Superior temporal gyrus (tissue), 1 donor: ENCODE measurements around the gene APOBEC3A.
"Not testable (repeated sequence)": the region's sequence is repeated elsewhere in the genome, so short reads cannot be mapped to it uniquely, and the experiment has no call there.

Experiments used
- DNase-seq: peaks from one replicate; pipeline ENCODE4 v3.0.0-alpha.2; 2016; ENCODE audit errors: extremely low spot score

Gene APOBEC3A

DNA sequence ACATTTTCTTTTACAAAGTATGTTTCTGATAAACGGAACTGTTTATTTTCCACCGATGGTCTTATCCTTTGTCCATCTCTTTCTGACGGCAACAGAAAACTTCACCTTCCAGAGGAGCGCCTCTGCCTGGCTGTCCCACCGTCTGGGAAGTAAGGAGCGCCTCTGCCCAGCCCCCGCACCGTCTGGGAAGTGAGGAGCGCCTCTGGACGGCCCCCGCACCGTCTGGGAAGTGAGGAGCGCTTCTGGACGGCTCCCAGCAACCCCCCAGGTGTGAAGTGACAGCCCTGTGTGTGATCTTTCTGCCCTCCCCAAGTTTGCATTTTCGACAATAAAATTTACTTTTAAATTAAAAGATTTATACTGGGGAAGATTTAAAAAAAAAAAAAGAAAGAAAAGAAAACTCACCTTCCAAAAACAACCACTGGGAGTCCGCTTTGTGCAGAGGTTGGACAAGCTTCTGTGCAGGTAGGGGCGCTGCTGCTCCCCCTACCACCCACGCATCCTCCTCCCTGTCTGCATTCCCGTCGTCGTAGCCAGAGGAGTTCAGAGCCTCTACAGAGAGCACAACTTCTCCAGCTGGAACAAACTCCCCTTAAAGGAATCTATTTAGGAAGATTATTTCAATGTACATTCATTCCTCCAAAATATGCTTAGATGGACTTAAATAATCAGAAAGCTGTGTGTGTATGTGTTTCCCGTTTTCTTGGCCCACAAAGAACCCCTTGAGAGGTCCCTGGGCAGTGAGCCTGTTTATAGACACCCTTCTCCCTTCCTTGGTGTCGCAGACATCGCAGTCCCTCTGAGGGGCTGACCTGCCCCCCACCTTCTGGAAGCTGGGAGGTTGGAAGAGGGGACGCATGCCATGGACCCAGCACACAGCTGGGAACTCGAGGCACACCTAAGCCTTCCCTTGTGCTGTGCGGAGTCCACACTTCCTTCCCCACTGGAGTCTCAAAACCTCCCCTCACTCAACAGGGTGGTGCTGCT, 23.9 kb downstream of the APOBEC3A start:
- no peak for DNase-seq

DNA sequence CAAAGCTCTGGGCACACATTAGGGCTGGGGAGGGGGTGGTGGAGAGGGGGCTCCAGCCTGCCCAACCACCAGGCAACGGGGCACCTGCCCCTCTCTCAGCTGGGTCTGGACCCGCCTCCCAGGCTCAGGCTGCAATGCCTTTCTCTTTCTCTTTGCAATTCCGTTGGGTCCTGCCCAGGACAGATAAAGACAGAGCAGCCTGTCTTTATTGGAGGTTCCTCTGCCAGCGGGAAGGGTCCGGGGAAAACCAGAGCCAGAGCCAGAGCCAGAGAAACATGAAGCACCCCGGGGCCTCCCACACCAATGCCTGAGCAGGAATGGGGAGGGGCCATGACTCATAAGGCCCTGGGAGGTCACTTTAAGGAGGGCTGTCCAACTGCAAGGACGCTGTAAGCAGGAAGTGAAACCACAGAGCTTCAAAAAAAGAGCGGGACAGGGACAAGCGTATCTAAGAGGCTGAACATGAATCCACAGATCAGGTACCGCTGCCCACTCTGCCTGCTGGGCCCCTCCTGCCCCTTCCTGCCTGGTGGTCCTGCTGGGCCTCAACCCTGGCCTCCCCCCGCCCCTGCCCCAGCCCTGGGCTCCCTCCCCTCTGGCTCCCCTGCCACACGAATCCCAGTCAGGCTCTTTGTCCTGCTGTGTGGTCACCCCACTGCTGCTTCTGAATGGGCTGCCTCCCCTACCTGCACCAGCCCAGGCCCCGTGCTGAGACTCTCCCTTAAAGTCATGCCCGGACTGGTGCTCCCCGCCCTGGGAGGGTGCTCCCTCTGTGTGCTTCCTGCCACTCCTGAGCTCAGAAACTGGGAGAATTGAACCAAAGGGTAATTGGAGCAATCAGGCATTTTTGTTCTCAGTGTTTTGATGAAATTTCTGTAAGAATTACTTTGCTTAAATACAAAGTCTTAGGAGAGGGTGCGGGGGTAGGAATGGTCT, 24.9 kb downstream of the APOBEC3A start, which contains the start of gene APOBEC3B:
Gene APOBEC3B (plus strand): TSS at position 356 of the 936 bp plus-strand sequence. CDS start 107 bp downstream, at position 463.
- DNase-seq: peak; percentile 55

DNA sequence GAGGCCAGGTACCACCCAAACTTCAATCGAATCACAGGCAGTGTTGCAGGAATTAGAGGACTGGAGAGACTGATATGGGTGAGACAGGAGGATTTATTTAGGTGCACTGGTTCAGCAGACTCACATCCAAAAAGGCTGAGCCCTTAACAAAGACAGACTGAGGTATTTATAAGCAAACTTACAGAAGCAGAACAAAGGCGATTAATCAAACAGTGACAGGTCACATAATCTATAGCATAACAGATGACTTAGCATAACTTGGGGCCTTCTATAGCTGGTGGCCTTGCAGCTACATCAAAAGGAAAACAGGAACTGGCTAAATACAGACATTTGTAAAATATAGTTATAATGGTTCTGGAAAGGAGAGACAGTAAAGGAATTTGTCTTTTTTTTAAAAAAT, 26.8 kb downstream of the APOBEC3A start:
- DNase-seq: no peak

DNA sequence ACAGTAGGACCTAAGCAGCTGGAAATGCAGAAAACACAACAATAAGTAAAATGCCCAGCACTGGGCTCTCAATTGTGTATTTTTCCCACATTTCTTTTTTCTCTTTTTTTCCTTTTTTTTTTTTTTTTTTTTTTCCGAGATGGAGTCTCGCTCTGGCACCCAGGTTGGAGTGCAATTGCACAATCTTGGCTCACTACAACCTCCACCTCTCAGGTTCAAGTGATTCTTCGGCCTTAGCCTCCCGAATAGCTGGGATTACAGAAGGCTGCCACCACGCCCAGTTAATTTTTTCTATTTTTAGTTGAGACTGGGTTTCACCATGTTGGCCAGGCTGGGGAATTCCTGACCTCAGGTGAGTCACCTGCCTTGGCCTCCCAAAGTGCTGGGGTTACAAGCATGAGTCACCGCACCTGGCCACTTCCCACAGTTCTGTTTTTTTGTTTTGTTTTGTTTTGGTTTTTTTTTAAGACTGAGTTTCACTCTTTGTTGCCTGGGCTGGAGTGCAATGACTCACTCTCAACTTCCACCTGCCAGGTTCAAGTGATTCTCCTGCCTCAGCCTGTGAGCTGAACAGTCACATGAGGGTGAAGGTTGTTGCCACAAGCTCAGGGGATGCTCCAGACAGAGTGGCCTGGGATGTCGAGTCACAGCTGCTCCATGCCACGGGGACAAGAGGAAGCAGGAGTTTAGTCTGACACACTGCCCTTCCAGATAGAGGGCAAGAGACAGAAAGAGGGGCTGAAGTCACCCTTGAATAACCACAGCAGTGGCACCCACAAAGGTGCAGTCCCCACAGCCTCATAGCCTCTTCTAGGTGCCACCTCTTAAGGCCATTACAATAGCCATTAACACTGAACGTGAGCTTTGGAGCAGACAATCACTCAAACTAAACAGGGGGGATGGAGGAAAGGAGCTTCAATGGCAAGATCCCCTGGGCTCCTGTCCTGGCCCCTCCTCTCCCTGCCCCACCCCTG, 27.7 kb downstream of the APOBEC3A start:
- DNase-seq: not testable (repeated sequence)

DNA sequence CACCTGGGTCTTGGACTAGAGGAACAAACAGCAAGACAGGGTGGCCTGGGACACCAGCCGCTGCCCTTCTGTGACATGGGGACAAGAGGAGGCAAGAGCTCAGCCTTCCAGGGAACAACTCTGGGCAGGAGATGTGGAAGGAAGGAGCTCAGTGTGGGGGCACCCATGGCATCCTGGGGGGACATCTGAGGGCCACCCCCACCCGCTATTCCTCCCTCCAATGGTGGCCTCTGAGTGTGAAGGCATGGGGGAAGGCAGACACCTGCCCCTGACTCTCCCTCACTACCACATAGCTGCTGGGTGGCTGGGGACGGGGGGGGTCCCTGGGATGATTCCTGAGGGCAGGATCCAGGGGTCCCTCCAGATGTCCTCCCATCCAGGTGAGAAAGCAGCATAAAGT, 29.2 kb downstream of the APOBEC3A start:
- no peak for DNase-seq

DNA sequence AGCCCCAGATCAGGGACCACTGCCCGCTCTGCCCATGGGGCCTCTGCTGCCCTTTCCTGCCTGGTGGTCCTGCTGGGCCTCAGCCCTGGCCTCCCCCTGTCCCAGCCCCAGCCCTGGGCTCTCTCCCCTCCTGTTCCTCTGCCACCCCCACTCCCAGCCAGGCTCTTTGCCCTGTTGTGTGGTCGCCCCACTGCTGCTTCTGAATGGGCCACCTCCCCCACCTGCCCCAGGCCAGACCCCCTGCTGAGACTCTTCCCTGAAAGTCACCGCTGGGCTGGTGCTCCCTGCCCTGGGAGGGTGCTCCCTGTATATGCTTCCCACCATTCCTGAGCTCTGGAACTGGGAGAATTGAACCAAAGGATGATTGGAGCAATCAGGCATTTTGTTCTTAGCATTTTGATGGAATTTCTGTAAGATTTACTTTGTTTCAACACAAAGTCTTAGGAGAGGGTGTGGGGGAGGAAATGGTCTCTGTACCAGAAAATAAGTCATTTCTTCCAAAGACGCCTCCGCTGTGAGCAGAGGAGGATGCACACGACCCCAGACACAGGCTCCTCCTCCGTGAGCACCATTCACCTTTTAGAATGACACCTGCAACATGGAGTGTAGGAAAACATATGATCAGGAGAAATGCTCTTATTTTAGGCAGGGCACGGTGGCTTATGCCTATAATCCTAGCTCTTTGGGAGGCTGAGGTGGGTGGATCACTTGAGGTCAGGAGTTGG, 29.9 kb downstream of the APOBEC3A start:
- DNase-seq: no peak

DNA sequence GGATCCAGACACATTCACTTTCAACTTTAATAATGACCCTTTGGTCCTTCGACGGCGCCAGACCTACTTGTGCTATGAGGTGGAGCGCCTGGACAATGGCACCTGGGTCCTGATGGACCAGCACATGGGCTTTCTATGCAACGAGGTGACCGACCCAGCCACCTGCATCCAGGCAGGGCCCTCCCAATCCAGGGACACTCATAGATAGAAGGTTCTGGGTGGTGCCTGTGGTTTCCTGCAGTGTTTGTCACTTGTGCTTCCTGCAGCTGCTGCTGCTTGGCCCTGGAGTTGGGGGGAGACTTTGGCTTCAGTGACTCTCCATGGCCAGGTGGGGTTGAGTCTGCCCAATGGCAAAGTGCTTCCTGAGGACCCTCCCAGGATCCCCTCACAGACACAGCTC, 32.1 kb downstream of the APOBEC3A start:
- DNase-seq: no peak

DNA sequence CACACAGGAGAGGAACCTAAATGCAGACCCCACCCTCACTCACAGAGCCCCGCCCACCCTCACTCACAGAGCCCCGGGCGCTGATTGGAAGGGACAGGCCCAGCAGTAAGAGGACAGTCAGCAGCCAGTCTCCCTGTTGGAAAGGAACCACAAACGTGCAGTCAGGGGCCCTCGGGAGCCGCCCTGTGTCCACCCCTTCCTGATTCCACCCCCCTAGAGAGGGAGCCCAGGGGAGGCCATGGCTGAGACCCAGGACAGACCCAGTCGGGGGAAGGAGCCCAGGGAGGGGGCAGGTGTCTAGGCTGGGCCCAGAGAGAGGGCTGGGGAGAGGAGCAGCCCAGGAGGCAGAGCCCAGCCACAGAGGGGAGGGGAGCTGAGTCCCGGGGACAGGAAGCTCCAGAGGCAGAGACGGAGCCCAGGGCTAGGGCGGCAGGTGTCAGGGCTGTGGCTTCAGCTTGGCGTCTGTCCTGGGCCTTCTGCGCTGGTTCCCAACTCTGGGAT, 35.5 kb downstream of the APOBEC3A start:
- not testable (repeated sequence) for DNase-seq

DNA sequence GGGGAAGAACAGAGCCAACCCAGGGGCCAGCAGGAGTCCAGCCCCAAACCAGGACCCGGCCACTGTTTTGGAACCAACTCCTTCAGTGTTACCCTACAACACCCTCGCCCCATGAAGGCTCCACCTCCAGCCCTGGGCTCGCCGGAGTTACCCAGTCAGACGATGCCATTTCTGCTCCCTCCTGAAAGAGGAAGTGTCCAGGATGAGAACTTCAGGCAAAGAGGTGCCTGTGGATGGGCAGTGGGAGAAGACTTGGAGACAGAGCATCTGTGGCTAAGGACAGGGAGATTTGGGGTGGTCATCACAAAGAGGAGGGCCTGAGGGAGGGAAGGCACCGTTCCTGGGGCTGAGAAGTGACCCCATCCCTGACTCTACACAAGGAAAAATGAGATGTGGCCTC, 38.7 kb downstream of the APOBEC3A start:
- no peak for DNase-seq

DNA sequence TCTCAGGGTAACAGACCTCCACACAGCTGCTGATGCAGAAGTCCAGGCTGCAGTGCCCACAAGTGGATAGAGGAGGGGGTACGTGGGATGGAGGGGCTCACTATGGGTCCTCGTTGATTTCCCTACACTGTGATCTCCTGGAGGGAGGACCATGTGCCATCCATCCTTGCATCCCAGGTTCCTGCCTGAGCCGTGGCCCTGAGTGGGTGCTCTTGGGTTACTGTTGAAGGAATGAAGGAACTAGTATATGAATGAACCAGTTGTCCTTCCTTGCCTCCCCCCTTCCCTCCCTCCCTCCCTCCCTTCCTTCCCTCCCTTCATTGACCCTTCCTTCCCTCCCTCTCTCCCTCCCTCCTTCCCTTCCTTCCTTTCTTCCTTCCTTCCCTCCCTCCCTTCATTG, 40.1 kb downstream of the APOBEC3A start:
- no peak for DNase-seq

DNA sequence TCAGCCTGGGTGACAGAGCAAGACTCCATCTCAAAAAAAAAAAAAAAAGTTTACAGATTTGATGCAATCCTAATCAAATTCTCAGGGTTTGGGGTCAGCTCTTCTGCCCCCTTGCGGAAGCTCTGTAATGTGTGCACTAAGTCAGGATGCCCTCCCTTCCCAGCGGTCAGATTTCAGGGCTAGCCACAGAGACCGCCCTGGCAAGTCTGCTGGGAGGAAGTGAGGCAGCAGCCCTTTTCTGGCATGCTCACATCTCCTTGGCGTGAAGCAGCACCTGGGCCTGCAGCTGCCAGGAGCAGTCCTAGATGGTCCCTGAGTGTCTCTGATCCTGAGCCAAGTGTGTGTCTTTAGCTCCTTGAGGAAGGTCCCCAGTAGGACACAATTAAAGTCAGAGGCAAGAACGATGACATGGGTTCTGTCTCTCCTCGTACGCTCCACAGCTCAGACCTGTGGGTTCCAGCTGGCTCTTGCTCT, 45.8 kb downstream of the APOBEC3A start:
- peak; percentile 74 for DNase-seq

DNA sequence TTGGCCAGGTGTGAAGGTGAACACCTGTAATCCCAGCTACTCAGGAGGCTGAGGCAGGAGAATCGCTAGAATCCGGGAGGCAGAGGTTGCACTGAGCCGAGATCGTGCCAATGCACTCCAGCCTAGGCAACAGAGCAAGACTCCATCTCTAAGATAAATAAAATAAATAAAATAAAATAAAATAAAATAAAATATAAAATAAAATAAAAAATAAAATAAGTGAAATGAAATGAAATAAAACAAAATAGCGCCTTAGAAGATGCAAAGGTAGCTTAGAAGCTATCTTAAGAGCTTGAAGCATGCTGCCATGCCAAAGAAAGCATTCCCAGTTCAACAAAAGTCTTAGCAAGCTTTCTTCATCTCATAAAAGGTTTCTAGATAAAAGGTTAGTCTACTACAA, 49.8 kb downstream of the APOBEC3A start:
- DNase-seq: no peak

DNA sequence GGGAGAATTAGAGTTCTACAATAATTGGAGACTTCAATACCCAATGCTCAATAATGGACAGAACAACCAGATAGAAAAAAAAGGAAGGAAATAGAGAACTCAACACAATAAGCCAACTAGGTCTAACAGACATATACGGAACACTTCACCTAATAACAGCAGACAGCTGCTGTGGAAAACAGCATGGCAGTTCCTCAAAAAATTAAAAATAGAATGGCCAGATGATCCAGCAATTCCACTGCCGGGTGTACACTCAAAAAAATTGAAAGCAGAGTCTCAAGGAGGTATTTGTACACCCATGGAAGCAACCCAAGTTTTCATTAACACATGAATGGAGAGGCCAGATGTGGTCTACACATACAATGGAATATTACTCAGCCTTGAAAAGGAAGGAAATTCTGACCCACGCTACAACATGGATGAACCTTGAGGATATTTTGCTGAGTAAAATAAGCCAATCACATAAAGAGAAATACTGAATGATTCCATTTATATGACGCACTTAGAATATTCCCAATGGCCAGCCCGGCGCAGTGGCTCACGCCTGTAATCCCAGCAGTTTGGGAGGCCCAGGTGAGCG, 51.0 kb downstream of the APOBEC3A start:
- DNase-seq: not testable (repeated sequence)

DNA sequence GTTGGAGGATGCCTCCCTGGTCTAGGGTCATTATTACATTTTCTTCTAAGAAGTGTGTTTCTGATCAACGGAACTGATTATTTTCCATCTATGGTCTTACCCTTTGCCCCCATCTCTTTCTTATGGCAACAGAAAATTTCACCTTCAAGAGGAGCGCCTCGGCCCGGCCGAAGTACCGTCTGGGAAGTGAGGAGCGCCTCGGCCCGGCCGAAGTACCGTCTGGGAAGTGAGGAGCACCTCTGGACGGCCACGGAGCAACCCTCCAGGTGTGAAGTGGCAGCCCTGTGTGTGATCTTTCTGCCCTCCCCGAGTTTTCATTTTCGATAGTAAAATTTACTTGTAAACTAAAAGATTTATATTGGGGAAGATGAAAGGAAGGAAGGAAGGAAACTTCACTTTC, 53.5 kb downstream of the APOBEC3A start:
- DNase-seq: no peak
